Lung (tissue), 12 donors: ENCODE results near the gene ISLR. TPM values are rescaled to one million over a fixed set of nuclear protein-coding genes. Genes with fewer than 3 reads are reported as not detected.
A peak's percentile ranks its signal among the peaks of the same experiment; 100 is the strongest.

Source experiments
- ATAC-seq: fragments of 200-7000 bp; cut with Tn5 transposase; one replicate; pipeline ENCODE4 v1.9.1; 2020; ENCODE audit warnings: moderate number of reproducible peaks; ENCODE audit not compliant: insufficient read depth, low FRiP score
- DNase-seq, 3 donors: peaks; one replicate each; pipeline ENCODE4 v3.0.0-alpha.2; 2013 to 2017
- H3K27ac ChIP-seq, 2 donors: one replicate each; pipeline ENCODE4 v1.5.1; 2013; ENCODE audit warnings: mild to moderate bottlenecking in 2 of 2, moderate library complexity in 2 of 2, control low read depth in 1 of 2, inconsistent platforms in 1 of 2, low read depth in 1 of 2, low read length in 1 of 2
- H3K27me3 ChIP-seq, 3 donors: one replicate each; pipeline ENCODE4 v1.5.1; 2013; ENCODE audit warnings: low read length in 2 of 3; ENCODE audit not compliant: control insufficient read depth in 3 of 3, insufficient read depth in 3 of 3
- H3K36me3 ChIP-seq, 4 donors: one replicate each; pipeline ENCODE4 v1.5.1; 2013; ENCODE audit warnings: low read length in 4 of 4, mild to moderate bottlenecking in 1 of 4, moderate library complexity in 1 of 4; ENCODE audit not compliant: control insufficient read depth in 4 of 4, insufficient read depth in 4 of 4
- H3K4me1 ChIP-seq, 5 donors: one replicate each; pipeline ENCODE4 v1.5.1; 2013; ENCODE audit warnings: low read length in 5 of 5, mild to moderate bottlenecking in 2 of 5, moderate library complexity in 1 of 5; ENCODE audit not compliant: control insufficient read depth in 5 of 5, insufficient read depth in 5 of 5
- H3K4me3 ChIP-seq: one replicate; pipeline ENCODE4 v1.5.1; 2013; ENCODE audit warnings: mild to moderate bottlenecking, control low read depth, moderate library complexity
- H3K9ac ChIP-seq, 2 donors: one replicate each; pipeline ENCODE4 v1.5.1; 2013; ENCODE audit warnings: low read length in 2 of 2, control low read depth in 1 of 2; ENCODE audit not compliant: insufficient read depth in 1 of 2
- H3K9me3 ChIP-seq, 4 donors: one replicate each; pipeline ENCODE4 v1.5.1; 2013; ENCODE audit warnings: low read length in 3 of 4, mild to moderate bottlenecking in 1 of 4, moderate library complexity in 1 of 4; ENCODE audit not compliant: control insufficient read depth in 4 of 4, insufficient read depth in 3 of 4
- CTCF ChIP-seq: IDR thresholded peaks from 2 replicates; pipeline ENCODE4 v1.5.1; 2012; ENCODE audit warnings: mild to moderate bottlenecking; ENCODE audit errors: control extremely low read depth, extremely low read depth
- WGBS, 2 donors: extraction: QIAGEN DNeasy Blood & Tissue Kit; methylation state at CpG; one replicate each; pipeline ENCODE4 v1.1.7; 2013; 5-methylcytosine and 5-hydroxymethylcytosine counted together
- polyA plus RNA-seq, 2 donors: library from polyadenylated mRNA; stranded (reverse); fragments of 200-250 nt; gene quantifications; one replicate each; pipeline ENCODE4 v1.2.1, GENCODE V29; 2013
- total RNA-seq, 2 donors: library from RNA; depleted of rRNA in 1 of 2; stranded (reverse); fragments of >200 nt in 1 of 2; gene quantifications; one replicate each; pipeline ENCODE4 v1.2.1, GENCODE V29; 2014 to 2021
- donor health status: control.
- donor health status: control.
- donor health status: Bipolar disorder and iron deficiency.
- donor health status: healthy.
- donor health status: DM: yes; HTN: yes; CAD: no.

Gene ISLR
- total and polyA plus RNA-seq, 4 donors = 2.8 to 30.4 (median 14.2) TPM

- WGBS, 2 donors = 3 to 4% methylated on average over 40 of the region's 40 CpGs
- ATAC-seq (no peak), DNase-seq (peak in 1 of 3 donors; percentile 21)
- TF ChIP-seq CTCF = no peak
- H3K36me3 ChIP-seq = no peaks in the 10 kb centered on the region
- peaks cover 0 to 30% (median 13%) of the 10 kb centered on the region in 5 donors for H3K4me1 ChIP-seq
- peak overlapping the region in 1 of 2 donors; percentile 42 for H3K27ac ChIP-seq
- peaks cover 8 to 88% (median 64%) of the 10 kb centered on the region in 3 donors for H3K27me3 ChIP-seq
- H3K9me3 ChIP-seq = peaks cover 0 to 8% (median 0%) of the 10 kb centered on the region in 4 donors
- no peak overlapping the region for H3K4me3 ChIP-seq
- H3K9ac ChIP-seq = no peak overlapping the region
Measured at GRCh38 chr15:74129586-74130154, 43.8 kb upstream of the ISLR start.

- H3K9ac ChIP-seq = no peak within 1 kb of the TSS
- ATAC-seq = no peak
- no peak within 1 kb of the TSS for H3K4me3 ChIP-seq
- H3K4me1 ChIP-seq = peaks cover 0 to 30% (median 13%) of the 10 kb centered on the region in 5 donors
- DNase-seq = peak in 2 of 3 donors; percentile 42 to 57
- 2 to 3% methylated on average over 53 of the region's 53 CpGs for WGBS, 2 donors
- no peaks in the 10 kb centered on the region for H3K36me3 ChIP-seq
- H3K27me3 ChIP-seq = peaks cover 8 to 92% (median 70%) of the 10 kb centered on the region in 3 donors
- peak within 1 kb of the TSS in 1 of 2 donors; percentile 42 for H3K27ac ChIP-seq
- TF ChIP-seq CTCF = no peak
- H3K9me3 ChIP-seq = peaks cover 0 to 8% (median 0%) of the 10 kb centered on the region in 4 donors
Measured at GRCh38 chr15:74130155-74130848, 43.2 kb upstream of the ISLR start, which contains the start of gene ISLR2. Gene ISLR2, plus strand, starts transcription at chr15:74130586. Its CDS starts 2,169 bp downstream, at chr15:74132755.

- Histone ChIP-seq H3K27ac (peak overlapping the region in 1 of 2 donors; percentile 10), H3K4me3 (no peak overlapping the region), H3K4me1 (peaks cover 0 to 34% (median 18%) of the 10 kb centered on the region in 5 donors), H3K9me3 (peaks cover 0 to 8% (median 0%) of the 10 kb centered on the region in 4 donors), H3K36me3 (no peaks in the 10 kb centered on the region), H3K27me3 (peaks cover 8 to 90% (median 70%) of the 10 kb centered on the region in 3 donors), H3K9ac (no peak overlapping the region)
- DNase-seq (no peak), ATAC-seq (no peak)
- WGBS, 2 donors = 11 to 28% methylated on average over 28 of the region's 28 CpGs
- no peak for TF ChIP-seq CTCF
Measured at GRCh38 chr15:74130849-74131627, 42.5 kb upstream of the ISLR start.
